Caco-2 (cell line): ENCODE results near the gene CPA4. TPM values are rescaled to one million over a fixed set of nuclear protein-coding genes. Genes with fewer than 3 reads are reported as not detected.

Experiments used
- BruUV-seq: library from RNA; stranded (reverse); fragments of 400-500 nt; replicated peaks from 2 replicates; lab custom pipeline; 2021; lab: Mats Ljungman, UMichigan
- CTCF ChIA-PET: fragments of 300-600 bp; sonication (Branson Sonifier 250); formaldehyde crosslinking; loops from one replicate; lab custom pipeline; 2022; ENCODE audit warnings: antibody characterized with exemption; lab: Charles Lee
- POLR2A ChIA-PET: fragments of 300-600 bp; sonication (Branson Sonifier 250); formaldehyde crosslinking; loops from one replicate; lab custom pipeline; 2022; ENCODE audit warnings: antibody characterized with exemption; lab: Charles Lee
- DNase-seq, 2 experiments: peaks; one replicate each; pipeline versions ENCODE4 v3.0.0 to v3.0.0-alpha.2; 2020 to 2022
- H3K27me3 ChIP-seq: replicated peaks from 2 replicates; pipeline ENCODE4 v1.6.0; 2011; ENCODE audit warnings: low read length; ENCODE audit not compliant: control insufficient read depth, insufficient read depth
- H3K36me3 ChIP-seq: 2 replicates; pipeline ENCODE4 v1.5.1; 2011; ENCODE audit warnings: low read length; ENCODE audit not compliant: control insufficient read depth, insufficient read depth
- H3K4me1 ChIP-seq: fragments of 250-450 bp; sonication (Bioruptor Pico); 2 replicates; pipeline ENCODE4 v1.5.1; 2020; ENCODE audit warnings: mild to moderate bottlenecking
- H3K4me3 ChIP-seq: 2 replicates; pipeline ENCODE4 v1.5.1; 2011; ENCODE audit warnings: low read depth, mild to moderate bottlenecking, control low read depth, low read length
- H3K9me3 ChIP-seq: fragments of 250-450 bp; sonication (Bioruptor Pico); 2 replicates; pipeline ENCODE4 v1.5.1; 2020; ENCODE audit warnings: mild to moderate bottlenecking, moderate library complexity
- H3K27ac Mint-ChIP-seq: one replicate; pipeline ENCODE4 v1.8.0; 2022; ENCODE audit warnings: mixed read lengths; ENCODE audit not compliant: unreplicated experiment
- H3K27me3 Mint-ChIP-seq: one replicate; pipeline ENCODE4 v1.8.0; 2022; ENCODE audit warnings: mixed read lengths; ENCODE audit not compliant: insufficient read depth, unreplicated experiment
- H3K36me3 Mint-ChIP-seq: one replicate; pipeline ENCODE4 v1.8.0; 2022; ENCODE audit warnings: mild to moderate bottlenecking, mixed read lengths; ENCODE audit not compliant: insufficient read depth, unreplicated experiment
- H3K4me1 Mint-ChIP-seq: one replicate; pipeline ENCODE4 v1.8.0; 2022; ENCODE audit warnings: low read depth, mixed read lengths; ENCODE audit not compliant: unreplicated experiment
- H3K4me3 Mint-ChIP-seq: one replicate; pipeline ENCODE4 v1.8.0; 2022; ENCODE audit warnings: mild to moderate bottlenecking, moderate library complexity, mixed read lengths; ENCODE audit not compliant: unreplicated experiment
- H3K9me3 Mint-ChIP-seq: one replicate; pipeline ENCODE4 v1.8.0; 2022; ENCODE audit warnings: mixed read lengths; ENCODE audit not compliant: unreplicated experiment
- intact Hi-C: fragments of 100-400 bp; cut with micrococcal nuclease; formaldehyde crosslinking; loops from one replicate; pipeline ENCODE4 v1.10.0; 2022; ENCODE audit not compliant: unreplicated experiment
- total RNA-seq: library from RNA; stranded (reverse); gene quantifications from 2 replicates; pipeline ENCODE4 v1.2.3, GENCODE V29; 2022
- TF ChIP-seq, protein P1 (sequence below), 2 experiments: fragments of 200-600 bp in 1 of 2; IDR thresholded peaks; 1 replicate in 1 of 2; 2 replicates in 1 of 2; pipeline versions ENCODE4 v1.5.1 to v1.8.0; 2011 to 2022; ENCODE audit warnings: antibody characterized with exemption in 1 of 2, control low read depth in 1 of 2, inconsistent platforms in 1 of 2, low read depth in 1 of 2, low read length in 1 of 2, mild to moderate bottlenecking in 1 of 2, moderate library complexity in 1 of 2; ENCODE audit not compliant: insufficient read depth in 1 of 2, severe bottlenecking in 1 of 2, unreplicated experiment in 1 of 2

The CPA4 gene
- total RNA-seq, 1 experiment from 2014 or later: 0.59 TPM

GRCh38 chr7:130361681-130362080, 68.7 kb downstream of the CPA4 start:
- H3K36me3 ChIP-seq: no peaks in the 10 kb centered on the region
- H3K9me3 ChIP-seq: 0 out of 2 replicates have a peak, but pooled peaks cover 9% of the 10 kb centered on the region
- no peaks in the 10 kb centered on the region for H3K27me3 ChIP-seq
- POLR2A ChIA-PET: no interaction called here
- H3K27me3 Mint-ChIP-seq: no peaks in the 10 kb centered on the region
- H3K4me3 Mint-ChIP-seq: no peak overlapping the region
- H3K9me3 Mint-ChIP-seq: peaks cover 19% of the 10 kb centered on the region
- intact Hi-C loops: no loop called here
- no peak overlapping the region for H3K4me3 ChIP-seq
- H3K4me1 ChIP-seq: peaks cover 21% of the 10 kb centered on the region
- H3K4me1 Mint-ChIP-seq: peaks cover 3% of the 10 kb centered on the region
- TF ChIP-seq, protein P1, sequence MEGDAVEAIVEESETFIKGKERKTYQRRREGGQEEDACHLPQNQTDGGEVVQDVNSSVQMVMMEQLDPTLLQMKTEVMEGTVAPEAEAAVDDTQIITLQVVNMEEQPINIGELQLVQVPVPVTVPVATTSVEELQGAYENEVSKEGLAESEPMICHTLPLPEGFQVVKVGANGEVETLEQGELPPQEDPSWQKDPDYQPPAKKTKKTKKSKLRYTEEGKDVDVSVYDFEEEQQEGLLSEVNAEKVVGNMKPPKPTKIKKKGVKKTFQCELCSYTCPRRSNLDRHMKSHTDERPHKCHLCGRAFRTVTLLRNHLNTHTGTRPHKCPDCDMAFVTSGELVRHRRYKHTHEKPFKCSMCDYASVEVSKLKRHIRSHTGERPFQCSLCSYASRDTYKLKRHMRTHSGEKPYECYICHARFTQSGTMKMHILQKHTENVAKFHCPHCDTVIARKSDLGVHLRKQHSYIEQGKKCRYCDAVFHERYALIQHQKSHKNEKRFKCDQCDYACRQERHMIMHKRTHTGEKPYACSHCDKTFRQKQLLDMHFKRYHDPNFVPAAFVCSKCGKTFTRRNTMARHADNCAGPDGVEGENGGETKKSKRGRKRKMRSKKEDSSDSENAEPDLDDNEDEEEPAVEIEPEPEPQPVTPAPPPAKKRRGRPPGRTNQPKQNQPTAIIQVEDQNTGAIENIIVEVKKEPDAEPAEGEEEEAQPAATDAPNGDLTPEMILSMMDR (IDR thresholded peaks at IDR 0.05; ENCODE audit: insufficient read depth in 1 of 2, low read depth in 1 of 2, low read length in 1 of 2, severe bottlenecking in 1 of 2, unreplicated experiment in 1 of 2): no peak
- no peak overlapping the region for H3K27ac Mint-ChIP-seq
- CTCF ChIA-PET: no interaction called here
- no TSS peak for BruUV-seq
- no peaks in the 10 kb centered on the region for H3K36me3 Mint-ChIP-seq
- DNase-seq: no peak

- H3K4me1 ChIP-seq: peaks cover 20% of the 10 kb centered on the region
Measured at GRCh38 chr7:130362251-130362816, 69.4 kb downstream of the CPA4 start.

GRCh38 chr7:130363026-130363847, 70.3 kb downstream of the CPA4 start:
- CTCF ChIA-PET: no interaction called here
- POLR2A ChIA-PET: no interaction called here
- Mint-ChIP-seq H3K4me3 (no peak overlapping the region), H3K4me1 (no peaks in the 10 kb centered on the region), H3K36me3 (no peaks in the 10 kb centered on the region), H3K9me3 (peaks cover 19% of the 10 kb centered on the region), H3K27ac (no peak overlapping the region), H3K27me3 (no peaks in the 10 kb centered on the region)
- TF ChIP-seq, protein P1 (IDR thresholded peaks at IDR 0.05; ENCODE audit: insufficient read depth in 1 of 2, low read depth in 1 of 2, low read length in 1 of 2, severe bottlenecking in 1 of 2, unreplicated experiment in 1 of 2): no peak
- H3K4me1 ChIP-seq: peaks cover 16% of the 10 kb centered on the region
- DNase-seq: no peak
- H3K36me3 ChIP-seq: no peaks in the 10 kb centered on the region
- no peak overlapping the region for H3K4me3 ChIP-seq
- no peaks in the 10 kb centered on the region for H3K27me3 ChIP-seq
- no TSS peak for BruUV-seq
- 0 out of 2 replicates have a peak, but pooled peaks cover 9% of the 10 kb centered on the region for H3K9me3 ChIP-seq
- intact Hi-C loops: no loop called here

More at GRCh38 chr7:130362251-130362816, 69.4 kb downstream of the CPA4 start:
- TF ChIP-seq, protein P1 (IDR thresholded peaks at IDR 0.05; ENCODE audit: insufficient read depth in 1 of 2, low read depth in 1 of 2, low read length in 1 of 2, severe bottlenecking in 1 of 2, unreplicated experiment in 1 of 2): no peak
- Histone ChIP-seq H3K27me3 (no peaks in the 10 kb centered on the region), H3K4me3 (no peak overlapping the region), H3K36me3 (no peaks in the 10 kb centered on the region), H3K9me3 (0 out of 2 replicates have a peak, but pooled peaks cover 9% of the 10 kb centered on the region)
- H3K36me3 Mint-ChIP-seq: no peaks in the 10 kb centered on the region
- no peak overlapping the region for H3K4me3 Mint-ChIP-seq
- ChIA-PET CTCF (no interaction called here), POLR2A (no interaction called here)
- no TSS peak for BruUV-seq
- H3K27ac Mint-ChIP-seq: no peak overlapping the region
- no peaks in the 10 kb centered on the region for H3K4me1 Mint-ChIP-seq
- H3K27me3 Mint-ChIP-seq: no peaks in the 10 kb centered on the region
- no peak for DNase-seq
- H3K9me3 Mint-ChIP-seq: peaks cover 19% of the 10 kb centered on the region
- intact Hi-C loops: no loop called here
